OCI-LY3 (cell line): ENCODE measurements around the gene KRT80.

Source experiments
- H2AFZ ChIP-seq: fragments of 200-600, 300-600 bp; shearing (Covaris generic); 2 replicates; pipeline ENCODE4 v1.6.0; 2014; ENCODE audit warnings: antibody characterized with exemption, low read depth, low read length
- H3K27ac ChIP-seq: fragments of 200-600, 300-600 bp; sonication (generic); 2 replicates; pipeline ENCODE4 v1.5.1; 2014; ENCODE audit warnings: mild to moderate bottlenecking, low read length, moderate library complexity, mixed read lengths
- H3K27me3 ChIP-seq: fragments of 200-600, 300-600 bp; sonication (generic); 2 replicates; pipeline ENCODE4 v1.6.1; 2014; ENCODE audit warnings: low read depth, low read length, mixed read lengths
- H3K36me3 ChIP-seq: fragments of 200-600, 300-600 bp; sonication (generic); replicated peaks from 2 replicates; pipeline ENCODE3; 2014; ENCODE audit warnings: low read depth, low read length, mixed read lengths
- H3K4me1 ChIP-seq: fragments of 300-600, 200-600 bp; sonication (generic); 2 replicates; pipeline ENCODE4 v1.6.1; 2014; ENCODE audit warnings: low read length, mixed read lengths
- H3K4me2 ChIP-seq: fragments of 200-600, 300-600 bp; sonication (generic); 2 replicates; pipeline ENCODE4 v1.6.1; 2014; ENCODE audit warnings: low read length, mixed read lengths
- H3K4me3 ChIP-seq: fragments of 300-600, 200-600 bp; sonication (generic); 2 replicates; pipeline ENCODE4 v1.5.1; 2014; ENCODE audit warnings: antibody characterized with exemption, mild to moderate bottlenecking, low read length, moderate library complexity
- H3K79me2 ChIP-seq: fragments of 300-600, 200-600 bp; shearing (Covaris generic); 2 replicates; pipeline ENCODE4 v1.6.1; 2014; ENCODE audit warnings: mild to moderate bottlenecking, low read length, mixed read lengths
- H3K9ac ChIP-seq: fragments of 300-600, 200-600 bp; shearing (Covaris generic); 2 replicates; pipeline ENCODE4 v1.6.0; 2014; ENCODE audit warnings: mild to moderate bottlenecking, low read length, moderate library complexity
- H3K9me3 ChIP-seq: fragments of 200-600, 300-600 bp; shearing (Covaris generic); 2 replicates; pipeline ENCODE4 v1.6.1; 2014; ENCODE audit warnings: low read length, mixed read lengths; ENCODE audit not compliant: insufficient read depth
- H4K20me1 ChIP-seq: fragments of 200-600, 300-600 bp; sonication (generic); 2 replicates; pipeline ENCODE4 v1.6.1; 2016; ENCODE audit warnings: low read length, mixed read lengths; ENCODE audit not compliant: insufficient read depth
- CTCF ChIP-seq: fragments of 200-600, 300-600 bp; sonication (generic); IDR thresholded peaks from 2 replicates; pipeline ENCODE4 v1.5.1; 2014; ENCODE audit warnings: antibody characterized with exemption, low read length, low read depth
- EZH2phosphoT487 ChIP-seq: fragments of 200-600 bp; shearing (Covaris generic); IDR thresholded peaks from 2 replicates; pipeline ENCODE4 v1.6.1; 2018; ENCODE audit warnings: antibody characterized with exemption, mixed run types, low read depth

KRT80 gene

GRCh38 chr12:52213564-52214420, 22.0 kb upstream of the KRT80 start:
- Histone ChIP-seq H3K9me3 (no peaks in the 10 kb centered on the region), H3K27me3 (peaks cover 29% of the 10 kb centered on the region), H3K79me2 (no peaks in the 10 kb centered on the region), H3K9ac (no peak overlapping the region), H4K20me1 (no peaks in the 10 kb centered on the region), H3K36me3 (no peaks in the 10 kb centered on the region), H3K27ac (no peak overlapping the region), H3K4me3 (no peak overlapping the region), H3K4me2 (peak overlapping the region; percentile 10; the same call in 1 of the 2 replicates), H3K4me1 (no peaks in the 10 kb centered on the region), H2AFZ (no peak overlapping the region)
- TF ChIP-seq EZH2phosphoT487 (no peak), CTCF (peak; percentile 77)

GRCh38 chr12:52212701-52213563, 21.1 kb upstream of the KRT80 start:
- Histone ChIP-seq H2AFZ (no peak overlapping the region), H3K4me3 (no peak overlapping the region), H3K4me1 (no peaks in the 10 kb centered on the region), H3K27ac (no peak overlapping the region), H3K4me2 (no peak overlapping the region), H3K27me3 (peaks cover 37% of the 10 kb centered on the region), H3K9ac (no peak overlapping the region), H4K20me1 (no peaks in the 10 kb centered on the region), H3K36me3 (no peaks in the 10 kb centered on the region), H3K79me2 (no peaks in the 10 kb centered on the region), H3K9me3 (no peaks in the 10 kb centered on the region)
- TF ChIP-seq CTCF (no peak), EZH2phosphoT487 (no peak)

GRCh38 chr12:52211716-52212585, 20.1 kb upstream of the KRT80 start:
- TF ChIP-seq CTCF (no peak), EZH2phosphoT487 (no peak)
- Histone ChIP-seq H3K4me1 (no peaks in the 10 kb centered on the region), H4K20me1 (no peaks in the 10 kb centered on the region), H3K27me3 (peaks cover 45% of the 10 kb centered on the region), H3K4me2 (no peak overlapping the region), H3K9ac (no peak overlapping the region), H3K27ac (no peak overlapping the region), H3K79me2 (no peaks in the 10 kb centered on the region), H3K4me3 (no peak overlapping the region), H2AFZ (no peak overlapping the region), H3K36me3 (no peaks in the 10 kb centered on the region), H3K9me3 (no peaks in the 10 kb centered on the region)
